Endothelial cell of umbilical vein (primary cell): ENCODE results near the gene CTU2. TPM values are rescaled to one million over a fixed set of nuclear protein-coding genes. Genes with fewer than 3 reads are reported as not detected.

Source experiments
- BruUV-seq: library from RNA; stranded (reverse); fragments of 400-500 nt; replicated peaks from 2 replicates; lab custom pipeline; 2021; lab: Mats Ljungman, UMichigan
- CTCF ChIA-PET: fragments of 300-600, 350-600 bp; sonication (Branson Sonifier 250); formaldehyde crosslinking; loops from one replicate; lab custom pipeline; 2021; ENCODE audit warnings: antibody characterized with exemption, inconsistent platforms; lab: Charles Lee
- POLR2A ChIA-PET: fragments of 300-600, 350-600 bp; sonication (Branson Sonifier 250); formaldehyde crosslinking; loops from one replicate; lab custom pipeline; 2021; ENCODE audit warnings: antibody characterized with exemption, inconsistent platforms; lab: Charles Lee
- DNase-seq: peaks from one replicate; pipeline ENCODE4 v3.0.0-alpha.2; 2011; ENCODE audit warnings: low read depth, low spot score
- FAIRE-seq: peaks from 2 replicates; lab custom pipeline; 2011; peaks lifted over from hg19 to GRCh38; lab: Jason Lieb, UNC
- H2AFZ ChIP-seq: 2 replicates; pipeline ENCODE4 v1.6.0; 2012; ENCODE audit warnings: low read depth, low read length, control low read depth, inconsistent platforms
- H3K27ac ChIP-seq: 2 replicates; pipeline ENCODE4 v1.5.1; 2011; ENCODE audit warnings: low read depth, mild to moderate bottlenecking, control low read depth, low read length, moderate library complexity; ENCODE audit not compliant: insufficient read depth
- H3K27me3 ChIP-seq, 2 experiments: 2 replicates each; pipeline versions ENCODE4 v1.6.0 to v1.6.1; 2011; ENCODE audit warnings: low read length in 2 of 2, mixed read lengths in 1 of 2; ENCODE audit not compliant: control insufficient read depth in 2 of 2, insufficient read depth in 2 of 2
- H3K36me3 ChIP-seq, 2 experiments: 2 replicates in 1 of 2; 3 replicates in 1 of 2; pipeline ENCODE4 v1.5.1; 2011; ENCODE audit warnings: low read length in 2 of 2, mild to moderate bottlenecking in 1 of 2, moderate library complexity in 1 of 2; ENCODE audit not compliant: control insufficient read depth in 2 of 2, insufficient read depth in 2 of 2; ENCODE audit errors: extremely low read depth in 1 of 2
- H3K4me1 ChIP-seq: 3 replicates; pipeline ENCODE4 v1.5.1; 2011; ENCODE audit warnings: mild to moderate bottlenecking, low read length; ENCODE audit not compliant: control insufficient read depth, insufficient read depth; ENCODE audit errors: extremely low read depth
- H3K4me2 ChIP-seq: 2 replicates; pipeline ENCODE4 v1.6.1; 2011; ENCODE audit warnings: low read length, control low read depth, mixed read lengths; ENCODE audit not compliant: insufficient read depth
- H3K4me3 ChIP-seq, 3 experiments: fragments of 200-600 bp in 1 of 3; sonication (generic), shearing (Covaris generic) in 1 of 3; replicated peaks in 1 of 3; 2 replicates each; pipeline ENCODE4 v1.5.1; 2011 to 2016; ENCODE audit warnings: control low read depth in 3 of 3, low read length in 3 of 3, mild to moderate bottlenecking in 2 of 3, inconsistent platforms in 1 of 3, low read depth in 1 of 3, moderate library complexity in 1 of 3; ENCODE audit not compliant: insufficient read depth in 1 of 3
- H3K79me2 ChIP-seq: 2 replicates; pipeline ENCODE4 v1.6.0; 2012; ENCODE audit warnings: low read length, inconsistent platforms; ENCODE audit not compliant: control insufficient read depth, insufficient read depth
- H3K9ac ChIP-seq: replicated peaks from 2 replicates; pipeline ENCODE3; 2011; ENCODE audit warnings: low read length, control low read depth; ENCODE audit not compliant: insufficient read depth; ENCODE audit errors: extremely low read depth
- H3K9me1 ChIP-seq: replicated peaks from 3 replicates; pipeline ENCODE4 v1.6.0; 2011; ENCODE audit warnings: mild to moderate bottlenecking, low read length; ENCODE audit not compliant: control insufficient read depth, insufficient read depth; ENCODE audit errors: extremely low read depth
- H3K9me3 ChIP-seq: replicated peaks from 2 replicates; pipeline ENCODE4 v1.5.1; 2012; ENCODE audit warnings: low read length, inconsistent platforms; ENCODE audit not compliant: control insufficient read depth, insufficient read depth
- H4K20me1 ChIP-seq: replicated peaks from 2 replicates; pipeline ENCODE3; 2011; ENCODE audit warnings: mild to moderate bottlenecking, low read length; ENCODE audit not compliant: control insufficient read depth, insufficient read depth; ENCODE audit errors: extremely low read depth
- CTCF ChIP-seq, 2 donors: IDR thresholded peaks; 1 replicate in 1 of 2; 2 replicates in 1 of 2; pipeline ENCODE4 v1.5.1; 2011; ENCODE audit warnings: low read length in 2 of 2, mild to moderate bottlenecking in 2 of 2, moderate library complexity in 2 of 2, control low read depth in 1 of 2, inconsistent platforms in 1 of 2, low read depth in 1 of 2; ENCODE audit not compliant: insufficient read depth in 1 of 2; ENCODE audit errors: extremely low read depth in 1 of 2
- EZH2 ChIP-seq: IDR thresholded peaks from 2 replicates; pipeline ENCODE4 v1.6.1; 2012; ENCODE audit warnings: borderline replicate concordance, low read depth, mild to moderate bottlenecking, moderate library complexity, low read length, inconsistent platforms; ENCODE audit not compliant: severe bottlenecking
- FOS ChIP-seq: IDR thresholded peaks from 2 replicates; pipeline ENCODE4 v1.6.1; 2011; ENCODE audit warnings: mild to moderate bottlenecking, low read length, moderate library complexity, borderline replicate concordance; ENCODE audit not compliant: insufficient read depth
- GATA2 ChIP-seq: IDR thresholded peaks from 2 replicates; pipeline ENCODE4 v1.7.0; 2011; ENCODE audit warnings: low read depth, mild to moderate bottlenecking, moderate library complexity, mixed read lengths, low read length; ENCODE audit not compliant: insufficient read length, insufficient read depth
- JUN ChIP-seq: IDR thresholded peaks from 2 replicates; pipeline ENCODE4 v1.6.1; 2011; ENCODE audit warnings: borderline replicate concordance, low read depth; ENCODE audit not compliant: insufficient read length, insufficient read depth
- MYC ChIP-seq: IDR thresholded peaks from one replicate; pipeline ENCODE4 v1.6.1; 2011; ENCODE audit warnings: mild to moderate bottlenecking, low read depth, low read length
- POLR2A ChIP-seq: IDR thresholded peaks from 2 replicates; pipeline ENCODE4 v1.6.1; 2012; ENCODE audit warnings: low read depth, mild to moderate bottlenecking, control low read depth, low read length
- POLR2AphosphoS5 ChIP-seq: IDR thresholded peaks from 2 replicates; pipeline ENCODE4 v1.6.1; 2012; ENCODE audit warnings: low read depth, mild to moderate bottlenecking, control low read depth, low read length, moderate library complexity; ENCODE audit not compliant: insufficient read depth
- dilution Hi-C: fragments of 300-500 bp; cut with MboI; formaldehyde crosslinking; loops from one replicate; pipeline ENCODE4 v1.15.0; 2019; ENCODE audit warnings: low sequenced_read_pairs; ENCODE audit not compliant: extremely low pct_ligation_motif_present
- intact Hi-C: fragments of 100-400 bp; cut with micrococcal nuclease; formaldehyde crosslinking; loops from one replicate; pipeline ENCODE4 v1.10.0; 2022
- polyA plus RNA-seq, 4 experiments: library from polyadenylated mRNA; depleted of rRNA in 3 of 4; stranded (reverse) in 3 of 4; unstranded in 1 of 4; fragments of >200 nt; gene quantifications; 2 replicates each; pipeline versions ENCODE4 v1.2.1 to v1.2.3, GENCODE V29; 2011 to 2012; ENCODE audit warnings: missing spikeins in 1 of 4
- total RNA-seq: library from RNA; stranded (reverse); gene quantifications from 2 replicates; pipeline ENCODE4 v1.2.3, GENCODE V29; 2021
- TF ChIP-seq, protein P1 (sequence below): IDR thresholded peaks from 2 replicates; pipeline ENCODE4 v1.6.1; 2011; ENCODE audit not compliant: insufficient read depth, insufficient read length

CTU2 gene
- total and polyA plus RNA-seq, 2 donors (not counting 3 experiments of a cell fraction or from before 2014, with no cell fraction given), result 26.1 to 33.7 TPM

GRCh38 chr16:88719933-88720296 is 13.6 kb downstream of the CTU2 start:
- Histone ChIP-seq H3K27ac (no peak overlapping the region), H3K4me1 (no peaks in the 10 kb centered on the region), H4K20me1 (no peaks in the 10 kb centered on the region), H3K27me3 (no peaks in the 10 kb centered on the region), H3K4me3 (no peak overlapping the region), H2AFZ (no peak overlapping the region), H3K4me2 (no peak overlapping the region), H3K9me1 (no peaks in the 10 kb centered on the region), H3K9ac (no peak overlapping the region), H3K9me3 (no peaks in the 10 kb centered on the region), H3K36me3 (peaks cover 20 to 83% of the 10 kb centered on the region in 2 experiments), H3K79me2 (no peaks in the 10 kb centered on the region)
- CTCF ChIA-PET, result interaction anchor here (0.6 to 4.1 kb wide), 2 partner anchors 17 to 74 kb away, joined by 3 to 19 read pairs; no protein-coding TSS in a partner anchor
- dilution Hi-C loops, result no loop called here
- TSS peak; percentile 4 for BruUV-seq
- POLR2A ChIA-PET, result no interaction called here
- TF ChIP-seq MYC, result no peak
- no peak for TF ChIP-seq CTCF (IDR thresholded peaks at IDR 0.05; ENCODE audit: extremely low read depth in 1 of 2, insufficient read depth in 1 of 2, low read depth in 1 of 2, low read length in 2 of 2)
- no peak for TF ChIP-seq JUN
- TF ChIP-seq GATA2, result no peak
- TF ChIP-seq FOS, result no peak
- TF ChIP-seq POLR2AphosphoS5, result no peak
- no peak for TF ChIP-seq EZH2
- TF ChIP-seq POLR2A, result no peak
- TF ChIP-seq, protein P1, sequence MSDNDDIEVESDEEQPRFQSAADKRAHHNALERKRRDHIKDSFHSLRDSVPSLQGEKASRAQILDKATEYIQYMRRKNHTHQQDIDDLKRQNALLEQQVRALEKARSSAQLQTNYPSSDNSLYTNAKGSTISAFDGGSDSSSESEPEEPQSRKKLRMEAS, result no peak
- intact Hi-C loops, result no loop called here
- no peak for FAIRE-seq
- no peak for DNase-seq
